GM18907 (cell line): Measurements from ENCODE around the gene CCL18.
"Not testable (repeated sequence)": the region's sequence is repeated elsewhere in the genome, so short reads cannot be mapped to it uniquely, and the experiment has no call there.

ENCODE experiments used
- ATAC-seq: cut with Tn5 transposase; IDR thresholded peaks from one replicate; pipeline ENCODE4 v1.9.1; 2021; ENCODE audit warnings: mild to moderate bottlenecking, moderate library complexity; ENCODE audit not compliant: unreplicated experiment

Gene CCL18

GRCh38 chr17:36070427-36070826, 6.4 kb downstream of the CCL18 start:
- ATAC-seq: no peak

- ATAC-seq: no peak
These were observed 7.7 kb downstream of the CCL18 start for GRCh38 chr17:36071751-36072150.

GRCh38 chr17:36072431-36073121, 8.5 kb downstream of the CCL18 start:
- ATAC-seq: peak; percentile 74

GRCh38 chr17:36074365-36074764, 10.3 kb downstream of the CCL18 start:
- ATAC-seq: no peak

GRCh38 chr17:36081681-36082471, 17.8 kb downstream of the CCL18 start:
- ATAC-seq: peak; percentile 34

GRCh38 chr17:36082482-36083120, 18.5 kb downstream of the CCL18 start:
- peak; percentile 57 for ATAC-seq

- ATAC-seq: not testable (repeated sequence)
These were observed 19.6 kb downstream of the CCL18 start for GRCh38 chr17:36083691-36084090.

- ATAC-seq: no peak
These were observed 21.7 kb downstream of the CCL18 start for GRCh38 chr17:36085765-36086164.

GRCh38 chr17:36086791-36087190, 22.7 kb downstream of the CCL18 start:
- ATAC-seq: no peak

- not testable (repeated sequence) for ATAC-seq
These were observed 23.4 kb downstream of the CCL18 start for GRCh38 chr17:36087471-36087870.

- not testable (repeated sequence) for ATAC-seq
These were observed 24.0 kb downstream of the CCL18 start for GRCh38 chr17:36087897-36088572.

- no peak for ATAC-seq
These were observed 24.7 kb downstream of the CCL18 start for GRCh38 chr17:36088670-36089338.

GRCh38 chr17:36089339-36089865, 25.3 kb downstream of the CCL18 start:
- no peak for ATAC-seq

- ATAC-seq: peak; percentile 72
These were observed 26.1 kb downstream of the CCL18 start, which contains the start of gene CCL3 for GRCh38 chr17:36089888-36090836. Gene CCL3, minus strand, starts transcription at chr17:36090143. Its CDS starts 85 bp downstream, at chr17:36090058.

GRCh38 chr17:36092230-36092629, 28.2 kb downstream of the CCL18 start:
- no peak for ATAC-seq

GRCh38 chr17:36092715-36093114, 28.6 kb downstream of the CCL18 start:
- ATAC-seq: not testable (repeated sequence)

- no peak for ATAC-seq
These were observed 30.2 kb downstream of the CCL18 start for GRCh38 chr17:36094232-36094631.

- no peak for ATAC-seq
These were observed 30.7 kb downstream of the CCL18 start for GRCh38 chr17:36094746-36095145.

GRCh38 chr17:36095992-36096391, 31.9 kb downstream of the CCL18 start:
- no peak for ATAC-seq
